ENCODE measurements around the gene ZNF407.

GRCh38 chr18:74820160-74820780, 222.6 kb downstream of the ZNF407 start:
- no peak for TF ChIP-seq CTCF (IDR thresholded peaks at IDR 0.05)
- no peak for TF ChIP-seq POLR2A (IDR thresholded peaks at IDR 0.05)
- TF ChIP-seq POLR2AphosphoS5 (IDR thresholded peaks at IDR 0.05) = no peak
